Ascending aorta (tissue), 2 donors: ENCODE measurements around the gene TEC. TPM values are rescaled to one million over a fixed set of nuclear protein-coding genes. Genes with fewer than 3 reads are reported as not detected.
"Not testable (repeated sequence)": the region's sequence is repeated elsewhere in the genome, so short reads cannot be mapped to it uniquely, and the experiment has no call there.

ENCODE experiments used
- DNase-seq, 2 donors: peaks; one replicate each; pipeline ENCODE4 v3.0.0-alpha.2; 2019; ENCODE audit warnings: low spot score in 2 of 2
- H3K27ac ChIP-seq, 2 donors: fragments of 200-600 bp; sonication (generic); one replicate each; pipeline ENCODE4 v1.5.1; 2016 to 2017; ENCODE audit warnings: mild to moderate bottlenecking in 1 of 2
- H3K27me3 ChIP-seq: fragments of 200-600 bp; sonication (generic); one replicate; pipeline ENCODE4 v1.5.1; 2017
- H3K36me3 ChIP-seq, 2 donors: fragments of 200-600 bp; sonication (generic); one replicate each; pipeline ENCODE4 v1.5.1; 2016
- H3K4me1 ChIP-seq, 2 donors: fragments of 200-600 bp; sonication (generic); one replicate each; pipeline ENCODE4 v1.5.1; 2016 to 2017; ENCODE audit warnings: mild to moderate bottlenecking in 1 of 2
- H3K4me3 ChIP-seq, 2 donors: fragments of 200-600 bp; sonication (generic); one replicate each; pipeline ENCODE4 v1.5.1; 2016 to 2017; ENCODE audit warnings: mild to moderate bottlenecking in 1 of 2
- H3K9me3 ChIP-seq, 2 donors: fragments of 200-600 bp; sonication (generic); one replicate each; pipeline ENCODE4 v1.5.1; 2016
- CTCF ChIP-seq, 3 experiments: fragments of 200-600 bp in 2 of 3; fragments of 450-650 bp in 1 of 3; sonication (generic) in 2 of 3; IDR thresholded peaks; one replicate each; pipeline ENCODE4 v1.5.1; 2016 to 2019; ENCODE audit warnings: antibody characterized with exemption in 3 of 3, mild to moderate bottlenecking in 1 of 3, moderate library complexity in 1 of 3
- intact Hi-C: fragments of 100-400 bp; cut with DNase I; formaldehyde crosslinking; loops from one replicate; pipeline ENCODE4 v1.15.1; 2023
- total RNA-seq: library from RNA; depleted of rRNA; stranded (reverse); fragments of >200 nt; gene quantifications from one replicate; pipeline ENCODE4 v1.1.0, GENCODE V29; 2016

The TEC gene
- total RNA-seq, 1 donor from 2014 or later, result 4.5 TPM

GRCh38 chr4:48225368-48226141, 44.1 kb downstream of the TEC start:
- Histone ChIP-seq H3K27me3 (no peaks in the 10 kb centered on the region), H3K4me1 (no peaks in the 10 kb centered on the region), H3K4me3 (no peak overlapping the region), H3K9me3 (no peaks in the 10 kb centered on the region), H3K36me3 (no peaks in the 10 kb centered on the region), H3K27ac (no peak overlapping the region)
- intact Hi-C loops, result no loop called here
- no peak for TF ChIP-seq CTCF (IDR thresholded peaks at IDR 0.05)
- no peak for DNase-seq

GRCh38 chr4:48224606-48225005, 45.0 kb downstream of the TEC start:
- Histone ChIP-seq H3K36me3 (no peaks in the 10 kb centered on the region), H3K9me3 (no peaks in the 10 kb centered on the region), H3K4me1 (no peaks in the 10 kb centered on the region), H3K27ac (no peak overlapping the region), H3K27me3 (no peaks in the 10 kb centered on the region), H3K4me3 (no peak overlapping the region)
- no peak for TF ChIP-seq CTCF (IDR thresholded peaks at IDR 0.05)
- no peak for DNase-seq
- intact Hi-C loops, result no loop called here

- Histone ChIP-seq H3K4me1 (no peaks in the 10 kb centered on the region), H3K9me3 (no peaks in the 10 kb centered on the region), H3K36me3 (no peaks in the 10 kb centered on the region), H3K4me3 (no peak overlapping the region), H3K27ac (no peak overlapping the region), H3K27me3 (no peaks in the 10 kb centered on the region)
- intact Hi-C loops, result no loop called here
- TF ChIP-seq CTCF (IDR thresholded peaks at IDR 0.05), result no peak
- no peak for DNase-seq
Observed at GRCh38 chr4:48223633-48224295, 45.9 kb downstream of the TEC start.

- DNase-seq, result no peak
- Histone ChIP-seq H3K9me3 (no peaks in the 10 kb centered on the region), H3K4me3 (no peak overlapping the region), H3K27me3 (no peaks in the 10 kb centered on the region), H3K36me3 (no peaks in the 10 kb centered on the region), H3K4me1 (no peaks in the 10 kb centered on the region), H3K27ac (no peak overlapping the region)
- intact Hi-C loops, result no loop called here
- TF ChIP-seq CTCF (IDR thresholded peaks at IDR 0.05), result no peak
Observed at GRCh38 chr4:48222491-48222890, 47.1 kb downstream of the TEC start.

- not testable (repeated sequence) for H3K9me3 ChIP-seq
Observed at GRCh38 chr4:48219430-48219829, 50.2 kb downstream of the TEC start.

GRCh38 chr4:48216563-48216962, 53.1 kb downstream of the TEC start:
- H3K9me3 ChIP-seq, result no peaks in the 10 kb centered on the region
- H3K27me3 ChIP-seq, result no peaks in the 10 kb centered on the region
- intact Hi-C loops, result no loop called here
- no peak for TF ChIP-seq CTCF (IDR thresholded peaks at IDR 0.05)
- no peaks in the 10 kb centered on the region for H3K4me1 ChIP-seq
- no peak overlapping the region for H3K27ac ChIP-seq
- no peak for DNase-seq
- H3K4me3 ChIP-seq, result no peak overlapping the region
- H3K36me3 ChIP-seq, result no peaks in the 10 kb centered on the region

More at GRCh38 chr4:48219430-48219829, 50.2 kb downstream of the TEC start:
- H3K4me1 ChIP-seq, intact Hi-C loops, H3K36me3 ChIP-seq, H3K4me3 ChIP-seq, DNase-seq, H3K27ac ChIP-seq, H3K27me3 ChIP-seq: not testable (repeated sequence)
